Measurements from ENCODE around the gene GP1BB. TPM values are rescaled to one million over a fixed set of nuclear protein-coding genes. Genes with fewer than 3 reads are reported as not detected.
"Not testable (repeated sequence)": the region's sequence is repeated elsewhere in the genome, so short reads cannot be mapped to it uniquely, and the experiment has no call there.

Gene GP1BB
- total RNA-seq: 2.6 and 3.0 TPM in 2 replicates

DNA sequence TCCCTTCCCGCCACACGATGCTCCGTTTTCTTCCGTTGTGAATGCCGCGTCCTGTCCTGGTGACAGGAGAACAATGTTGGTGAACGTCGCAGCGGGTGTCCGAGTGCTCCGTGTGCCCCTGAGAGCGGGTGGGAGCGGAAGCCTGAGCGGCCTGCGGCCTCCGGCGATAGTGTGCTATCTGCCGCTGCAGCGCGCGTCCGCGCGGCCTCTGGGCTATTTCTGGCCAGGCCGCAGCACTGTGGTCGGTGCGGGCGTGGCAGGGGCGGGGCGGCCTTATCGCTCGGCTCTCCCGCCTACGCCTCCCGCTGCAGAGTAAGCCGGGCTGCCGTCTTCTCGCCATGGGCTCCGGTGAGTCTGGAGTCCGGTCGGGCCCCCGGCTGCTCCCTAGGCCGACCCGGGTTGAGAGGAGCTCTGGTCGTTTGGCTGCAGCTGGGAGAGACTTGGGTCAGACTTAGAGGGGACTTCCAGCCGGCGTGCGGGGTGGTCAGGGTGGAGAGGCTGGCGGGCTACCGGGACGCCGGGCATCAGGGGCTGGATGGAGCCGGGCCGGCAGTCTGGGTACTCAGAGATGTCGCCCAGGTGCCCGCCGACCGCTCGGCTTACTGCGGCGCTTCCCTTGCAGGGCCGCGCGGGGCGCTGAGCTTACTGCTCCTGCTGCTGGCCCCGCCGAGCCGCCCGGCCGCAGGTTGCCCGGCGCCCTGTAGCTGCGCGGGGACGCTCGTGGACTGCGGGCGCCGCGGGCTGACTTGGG, at the start of gene GP1BB:
Gene GP1BB (plus strand): TSS at position 308 of the 751 bp plus-strand sequence. CDS start 31 bp downstream, at position 339.
- DNase-seq (ENCODE audit: low read depth in 2 of 2): peak; percentile 41 to 90

DNA sequence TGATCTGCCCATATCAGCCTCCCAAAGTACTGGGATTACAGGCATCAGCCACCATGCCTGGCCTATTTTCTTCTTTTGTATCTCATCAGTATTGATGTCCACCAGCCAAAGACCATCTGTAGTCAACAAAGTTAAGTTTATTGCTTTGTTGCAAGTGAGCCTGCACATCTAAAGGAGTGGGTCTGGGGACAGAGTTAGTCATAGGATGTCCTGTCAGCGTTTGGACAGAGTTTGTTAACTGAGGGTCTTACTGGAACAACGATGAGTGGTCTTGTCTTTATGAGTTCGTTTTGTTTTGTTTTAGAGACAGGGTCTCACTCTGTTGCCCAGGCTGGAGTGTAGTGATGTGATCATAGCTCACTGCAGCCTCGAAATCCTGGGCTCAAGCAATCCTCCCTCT, 49.7 kb upstream of the GP1BB start:
- no peak for DNase-seq (ENCODE audit: low read depth in 2 of 2)

DNA sequence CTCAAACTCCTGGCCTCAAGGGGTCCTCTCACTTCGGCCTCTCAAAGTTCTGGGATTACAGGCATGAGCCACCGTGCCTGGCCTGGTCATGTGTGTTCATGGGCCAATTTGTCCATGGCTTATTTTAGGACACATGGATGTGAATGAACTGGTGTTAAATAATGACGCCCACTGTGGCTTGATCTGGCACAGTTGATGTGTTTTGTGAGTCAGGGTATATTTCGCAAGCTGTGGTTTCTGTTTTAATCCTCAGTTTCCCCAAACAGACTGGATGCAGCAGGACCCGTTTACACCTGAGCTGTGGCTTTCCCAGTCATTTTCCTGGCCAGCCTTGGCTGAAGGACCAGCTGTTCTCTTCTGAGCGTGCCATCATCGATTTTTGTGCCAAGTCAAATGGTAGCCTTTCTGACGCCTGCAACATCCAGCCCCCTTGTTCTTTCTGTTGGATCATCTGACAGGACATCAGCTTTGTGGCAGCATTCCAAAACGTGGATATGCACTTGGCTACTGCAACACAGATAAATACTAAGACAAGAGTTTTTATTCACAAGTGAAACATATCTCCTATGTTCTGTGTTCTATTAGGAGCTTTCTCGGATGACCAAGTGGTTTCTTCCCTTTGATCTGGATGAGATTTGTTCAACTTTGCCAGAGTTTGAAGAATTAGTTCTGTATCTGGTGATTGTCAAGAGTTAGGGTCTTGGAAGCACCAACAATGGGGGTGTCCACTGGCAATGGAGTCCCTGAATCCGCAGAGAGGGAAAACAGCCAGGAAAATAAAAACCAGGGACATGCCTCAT, 49.0 kb upstream of the GP1BB start:
- DNase-seq (ENCODE audit: low read depth in 2 of 2): peak in 1 of 2 donors; percentile 96

DNA sequence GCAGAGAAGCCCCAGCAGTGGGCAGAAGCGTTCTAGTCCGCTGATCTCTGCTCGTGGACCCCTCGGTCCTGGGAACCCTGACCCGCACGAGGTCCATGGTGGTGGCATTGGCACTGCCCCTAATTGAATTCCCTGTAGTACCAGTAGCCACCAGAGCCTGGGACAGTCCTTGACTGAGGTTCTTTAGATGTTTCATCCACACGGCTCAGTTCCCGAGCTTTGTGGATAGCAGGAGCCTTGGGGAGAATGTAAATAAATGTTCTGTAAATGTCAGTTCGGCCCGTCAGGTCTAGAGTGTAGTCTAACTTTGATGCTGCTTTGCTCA, 48.4 kb upstream of the GP1BB start:
- DNase-seq (ENCODE audit: low read depth in 2 of 2): no peak

DNA sequence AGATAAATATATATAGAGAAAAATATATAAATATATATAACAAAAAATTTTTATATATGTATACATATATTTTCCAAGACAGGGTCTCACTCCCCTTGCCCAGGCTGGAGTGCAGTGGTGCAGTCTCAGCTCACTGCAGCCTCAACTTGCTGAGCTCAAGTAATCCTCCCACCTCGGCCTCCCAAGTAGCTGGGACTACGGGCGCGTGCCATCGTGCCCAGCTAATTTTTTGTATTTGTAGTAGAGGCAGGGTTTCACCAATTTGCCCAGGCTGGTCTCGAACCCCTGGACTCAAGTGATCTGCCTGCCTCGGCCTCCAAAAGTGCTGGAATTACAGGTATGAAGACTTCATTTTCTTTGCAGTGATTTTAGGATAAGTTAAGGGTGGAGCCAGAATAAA, 47.9 kb upstream of the GP1BB start:
- DNase-seq (ENCODE audit: low read depth in 2 of 2): no peak

DNA sequence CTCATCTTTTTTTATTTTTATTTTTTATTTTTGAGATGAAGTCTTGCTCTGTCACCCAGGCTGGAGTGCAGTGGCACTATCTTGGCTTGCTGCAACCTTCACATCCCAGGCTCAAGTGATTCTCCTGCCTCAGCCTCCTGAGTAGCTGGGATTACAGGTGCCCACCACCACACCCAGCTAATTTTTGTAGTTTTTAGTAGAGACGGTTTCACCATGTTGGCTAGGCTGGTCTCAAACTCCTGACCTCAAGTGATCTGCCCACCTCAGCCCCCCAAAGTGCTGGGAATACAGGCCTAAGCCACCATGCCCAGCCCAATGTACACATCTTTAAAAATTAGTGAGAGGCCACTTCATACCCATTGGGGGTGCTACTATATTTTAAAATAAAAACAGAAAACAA, 46.9 kb upstream of the GP1BB start:
- DNase-seq (ENCODE audit: low read depth in 2 of 2): not testable (repeated sequence)

DNA sequence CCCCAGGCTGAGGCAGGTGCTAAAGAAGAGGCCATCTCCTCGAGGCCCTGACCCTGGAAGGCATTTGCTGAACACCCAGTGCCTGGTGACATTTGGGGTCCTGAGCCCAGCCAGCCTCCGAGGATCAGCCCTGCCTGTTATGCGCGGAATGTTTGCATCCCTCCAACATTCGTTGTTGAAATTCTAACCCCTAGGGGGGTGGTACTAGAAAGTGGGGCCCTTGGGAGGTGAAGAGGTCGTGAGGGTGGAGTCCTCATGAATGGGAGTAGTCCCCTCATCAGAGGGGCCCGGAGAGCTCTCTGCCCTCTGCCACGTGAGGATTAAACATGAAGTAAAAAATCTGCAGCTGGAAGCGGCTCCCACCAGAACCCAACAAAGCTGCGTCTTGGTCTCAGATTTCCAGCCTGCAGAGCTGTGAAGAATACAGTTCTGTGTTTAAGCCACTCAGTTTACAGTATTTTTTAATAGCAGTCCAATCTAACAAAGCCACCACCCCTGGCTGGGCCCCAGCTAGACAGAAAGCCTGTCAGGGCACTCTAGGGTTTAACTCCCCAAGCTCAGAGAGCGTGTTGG, 44.3 kb upstream of the GP1BB start:
- DNase-seq (ENCODE audit: low read depth in 2 of 2): no peak

DNA sequence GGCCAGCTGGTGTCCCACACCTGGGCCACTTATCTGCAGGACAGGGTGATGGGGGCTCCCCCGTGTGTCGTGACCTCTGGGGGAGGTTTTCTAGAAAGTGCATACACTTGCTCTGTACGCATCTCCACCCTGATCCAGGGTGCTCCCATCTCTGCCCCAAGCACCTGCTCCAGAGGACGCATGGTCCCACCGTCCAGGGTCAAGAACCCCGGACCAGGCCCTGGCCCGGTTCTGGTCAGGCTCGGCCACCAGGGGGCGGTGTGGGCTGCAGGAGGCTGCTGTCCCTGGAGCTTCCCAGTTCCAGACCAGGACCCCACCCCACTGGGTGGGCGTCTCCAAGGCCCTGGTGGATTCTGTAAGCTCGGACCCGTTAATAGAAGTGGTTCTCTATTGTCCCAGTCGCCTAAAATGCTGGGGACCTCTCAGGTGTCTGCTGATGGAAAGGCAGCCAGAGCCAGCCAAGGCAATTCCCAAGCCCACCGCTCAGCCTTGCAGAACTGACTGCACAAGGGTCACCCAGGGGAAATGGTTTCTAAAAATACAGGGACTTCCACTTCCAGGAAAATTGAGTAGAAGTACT, 43.7 kb upstream of the GP1BB start:
- peak; percentile 12 to 50 for DNase-seq (ENCODE audit: low read depth in 2 of 2)

DNA sequence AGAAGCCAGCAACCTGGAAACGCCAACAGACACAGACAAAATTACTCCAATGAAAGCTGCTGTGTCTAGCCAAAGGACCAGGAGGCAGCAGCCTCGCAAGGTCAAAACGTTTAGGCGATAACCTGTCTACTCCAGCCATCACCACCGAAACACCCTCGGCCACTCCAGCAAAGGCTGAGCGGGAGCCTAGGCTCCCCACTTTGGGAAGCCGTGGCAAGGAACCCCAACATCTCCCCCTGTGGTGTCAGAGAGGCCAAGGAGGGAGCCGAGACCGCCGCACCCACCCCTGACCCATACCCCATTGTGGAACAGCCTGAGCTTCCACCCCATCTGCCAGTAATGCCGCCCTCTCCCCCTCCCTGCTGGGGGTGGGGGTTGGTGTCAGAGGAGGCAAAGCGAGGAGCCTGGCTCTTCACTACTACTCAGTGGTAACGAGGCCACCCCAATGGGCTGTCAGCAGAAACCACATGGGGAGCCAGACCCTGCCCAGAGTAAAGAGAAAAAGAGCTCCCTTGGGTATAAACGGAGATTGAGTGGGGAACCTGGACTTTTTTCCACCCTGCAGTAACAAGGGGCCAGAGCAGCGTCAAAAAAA, 43.0 kb upstream of the GP1BB start:
- DNase-seq (ENCODE audit: low read depth in 2 of 2): no peak

DNA sequence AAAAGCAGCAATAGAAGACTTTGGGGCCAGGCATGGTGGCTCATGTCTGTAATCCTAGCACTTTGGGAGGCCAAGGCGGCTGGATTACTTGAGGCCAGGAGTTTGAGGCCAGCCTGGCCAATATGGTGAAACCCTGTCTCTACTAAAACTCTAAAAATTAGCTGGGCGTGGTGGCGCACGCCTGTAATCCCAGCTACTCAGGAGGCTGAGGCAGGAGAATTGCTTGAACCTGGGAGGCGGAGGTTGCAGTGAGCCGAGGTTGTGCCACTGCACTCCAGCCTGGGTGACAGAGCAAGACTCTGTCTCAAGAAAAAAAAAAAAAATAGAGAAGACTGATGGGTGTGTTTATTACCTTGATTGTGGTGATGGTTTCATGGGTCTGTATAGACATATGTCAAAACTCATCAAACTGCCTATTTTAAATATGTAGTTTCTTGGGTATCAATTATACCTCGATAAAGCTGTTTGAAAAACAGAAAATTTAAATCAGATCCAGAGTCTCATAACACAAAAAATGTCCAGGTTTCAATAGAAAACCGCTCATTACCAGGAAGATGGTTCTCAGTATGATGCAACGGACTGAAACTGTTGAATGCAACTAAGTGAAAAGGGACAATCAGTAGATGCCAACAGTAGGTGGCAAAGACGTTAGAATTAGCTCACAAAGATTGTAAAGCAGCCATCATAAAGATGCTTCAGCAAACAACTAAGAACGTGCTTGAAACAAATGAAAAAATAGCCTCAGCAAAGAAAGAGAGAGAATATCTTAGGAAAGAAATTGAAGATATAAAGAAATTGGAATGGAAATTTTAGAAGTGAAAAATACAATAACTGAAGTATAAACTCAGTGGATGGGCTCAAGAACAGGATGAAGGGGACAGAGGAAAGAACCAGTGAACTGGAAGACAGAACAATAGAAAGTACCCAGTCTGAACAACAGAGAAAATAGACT, 42.2 kb upstream of the GP1BB start:
- DNase-seq (ENCODE audit: low read depth in 2 of 2): no peak

DNA sequence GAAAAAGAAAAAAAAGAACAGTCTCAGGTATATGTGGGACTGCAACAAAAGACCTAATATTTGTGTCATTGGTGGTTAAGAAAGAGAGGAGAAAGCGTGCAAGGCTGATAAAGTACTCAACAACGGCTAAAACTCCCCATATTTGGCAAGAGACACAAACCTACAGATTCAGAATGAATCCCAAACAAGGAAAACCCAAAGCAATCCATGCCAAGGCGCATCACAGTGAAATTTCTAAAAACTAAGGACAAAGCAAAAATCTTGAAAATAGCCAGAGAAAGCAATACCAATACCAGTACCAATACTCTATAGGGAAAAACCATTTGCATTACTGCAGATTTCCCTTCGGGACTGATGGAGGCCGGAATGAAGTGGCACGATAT, 41.5 kb upstream of the GP1BB start:
- no peak for DNase-seq (ENCODE audit: low read depth in 2 of 2)

DNA sequence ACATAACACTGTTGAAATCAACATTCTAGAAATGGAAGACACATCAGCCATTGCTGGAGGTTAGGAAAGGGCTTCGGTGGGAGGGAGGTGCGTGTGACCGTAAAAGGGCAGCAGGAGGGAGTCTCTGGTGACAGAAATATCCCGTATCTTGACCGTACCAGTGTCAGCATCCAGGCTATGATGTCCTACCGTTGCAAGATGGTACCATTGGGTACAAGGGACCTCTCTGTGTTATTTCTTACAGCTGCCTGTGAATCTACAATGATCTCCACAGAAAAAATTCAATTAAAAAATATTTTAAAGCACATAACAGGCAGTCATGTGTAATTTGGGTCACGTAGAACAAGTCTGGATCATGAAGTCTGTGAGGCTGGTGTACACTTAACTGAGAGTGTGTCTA, 36.4 kb upstream of the GP1BB start:
- no peak for DNase-seq (ENCODE audit: low read depth in 2 of 2)

DNA sequence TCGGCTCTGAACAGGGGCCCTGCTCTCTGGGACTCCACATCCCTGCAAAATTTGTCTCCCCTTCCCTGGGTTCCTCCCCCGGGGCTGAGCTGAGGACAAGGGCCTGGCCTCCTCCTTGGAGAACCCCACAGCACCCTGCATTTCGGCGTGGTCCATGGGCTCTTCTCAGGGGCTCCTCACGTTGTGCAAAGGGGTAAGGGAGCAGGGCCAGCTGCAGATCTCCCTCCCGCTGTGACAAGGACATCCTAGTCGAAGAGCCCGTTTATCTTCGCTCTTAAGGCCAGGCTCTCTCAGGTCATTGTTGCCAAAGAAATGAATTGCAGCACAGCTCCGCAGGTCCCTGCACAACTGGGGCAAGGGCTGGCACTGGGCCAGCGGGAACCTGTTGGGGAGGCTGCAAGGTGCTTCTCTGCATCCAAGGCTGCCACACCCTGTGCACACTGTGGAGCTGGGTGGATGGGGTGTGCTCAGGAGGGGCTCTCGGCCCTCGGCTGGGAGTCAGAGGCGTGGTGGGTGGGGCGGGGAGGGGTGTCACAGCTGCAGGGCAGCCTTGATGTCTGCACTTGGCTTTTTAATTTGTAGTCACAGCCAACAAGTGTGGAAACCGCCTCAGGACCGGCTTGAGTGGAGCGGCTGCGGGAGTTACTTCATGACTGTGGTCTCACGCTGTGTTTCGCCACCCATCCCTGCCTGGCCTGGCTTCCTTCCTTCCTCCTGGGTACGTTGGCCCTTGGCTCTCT, 35.6 kb upstream of the GP1BB start:
- DNase-seq (ENCODE audit: low read depth in 2 of 2): no peak

DNA sequence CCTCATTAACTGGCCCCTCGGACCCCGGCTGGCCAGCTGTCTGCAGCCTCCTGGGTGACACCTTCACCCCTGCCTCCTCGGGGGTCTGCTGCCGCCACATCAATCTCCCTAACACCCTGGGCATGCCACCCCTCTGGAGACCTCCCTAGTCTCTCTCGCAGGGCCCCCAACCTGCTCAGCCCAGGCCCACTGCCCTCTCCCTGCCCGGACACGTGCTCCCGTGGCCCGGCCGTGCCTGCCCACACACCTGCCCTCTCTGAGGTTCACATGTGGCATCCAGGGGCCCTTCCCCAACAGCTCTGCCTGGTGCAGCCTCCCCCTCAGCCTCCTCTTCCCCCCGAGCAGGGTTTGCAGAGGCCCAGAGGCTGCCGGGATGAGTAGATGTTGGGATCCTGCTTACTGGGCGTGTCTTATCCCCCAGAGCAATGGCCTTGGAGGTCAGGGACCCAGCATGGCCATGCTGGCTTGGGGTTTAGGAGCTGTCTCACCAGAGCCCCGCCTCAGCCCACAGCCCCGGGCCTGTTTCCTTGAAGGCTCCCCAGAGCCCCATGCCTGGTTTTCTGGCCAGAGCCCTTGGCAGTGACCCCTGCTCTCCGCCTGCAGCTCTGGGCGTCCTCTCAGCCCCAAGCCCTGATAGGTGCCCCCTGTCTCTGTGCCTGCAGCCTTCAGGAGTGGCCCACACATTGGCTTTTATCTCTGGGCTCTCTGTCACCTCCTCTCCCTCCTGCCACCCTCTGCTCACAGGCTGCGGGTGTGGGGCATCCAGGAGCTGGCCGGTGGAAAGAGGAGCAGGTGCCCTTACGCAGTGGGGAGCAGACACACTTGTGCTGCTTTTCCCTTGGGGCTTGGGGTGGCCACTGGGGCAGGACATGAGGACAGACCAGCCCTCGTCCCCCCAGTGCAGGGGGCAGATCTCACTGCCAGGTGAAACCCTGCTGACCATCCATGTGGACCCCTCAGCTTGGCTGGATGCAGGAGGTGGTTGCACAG, 34.7 kb upstream of the GP1BB start:
- DNase-seq (ENCODE audit: low read depth in 2 of 2): no peak

DNA sequence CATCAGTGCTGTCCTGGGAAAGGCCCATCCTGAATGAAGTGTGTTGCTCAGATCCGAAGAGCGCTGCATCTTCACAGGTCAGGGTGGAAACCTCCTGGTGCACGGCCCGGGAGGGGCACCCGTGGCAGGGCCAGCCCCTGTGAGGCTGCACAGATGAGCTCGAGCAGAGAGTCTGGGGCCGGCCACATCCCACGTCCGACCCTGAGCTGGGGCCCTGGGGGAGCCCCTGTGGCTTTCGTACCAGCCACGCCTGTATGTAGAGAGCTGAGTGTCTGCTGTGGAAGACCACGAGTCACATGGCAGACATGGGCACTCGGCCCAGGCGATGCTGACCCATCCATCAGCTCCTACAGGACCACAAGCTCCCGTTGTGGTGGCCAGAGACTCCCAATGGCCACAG, 33.9 kb upstream of the GP1BB start:
- no peak for DNase-seq (ENCODE audit: low read depth in 2 of 2)

DNA sequence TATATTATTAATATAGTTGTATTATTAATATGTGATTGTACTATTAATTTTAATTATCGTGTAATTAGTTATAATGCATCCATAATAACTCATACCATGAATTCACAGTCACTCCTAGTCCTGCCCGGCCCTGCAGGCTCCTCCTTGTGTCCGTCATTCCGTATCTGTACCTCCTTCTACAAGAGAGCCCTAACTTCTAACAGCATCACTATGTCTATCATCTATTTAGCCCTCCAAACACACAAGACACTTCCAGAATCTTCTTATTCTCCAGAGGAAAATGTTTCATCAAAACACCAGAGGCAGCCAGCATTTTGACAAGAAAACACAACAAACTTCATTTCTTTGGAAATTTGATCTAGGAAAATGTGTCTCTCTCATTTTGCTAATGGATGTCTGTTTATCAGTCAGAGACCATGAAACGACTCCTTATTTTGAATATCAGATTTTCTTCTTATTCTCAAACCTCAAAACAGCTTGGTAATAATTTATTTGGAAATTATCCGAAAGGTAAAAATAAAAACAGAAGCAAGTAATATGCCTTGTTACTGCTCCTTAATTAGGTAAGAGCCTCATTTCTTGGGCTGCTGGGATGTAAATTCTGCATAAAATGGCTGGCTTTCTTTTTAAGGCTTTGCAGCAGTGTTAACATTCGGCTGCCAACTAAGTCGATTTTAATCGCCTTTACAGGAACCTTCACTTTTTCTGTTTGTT, 32.2 kb upstream of the GP1BB start:
- DNase-seq (ENCODE audit: low read depth in 2 of 2): no peak

DNA sequence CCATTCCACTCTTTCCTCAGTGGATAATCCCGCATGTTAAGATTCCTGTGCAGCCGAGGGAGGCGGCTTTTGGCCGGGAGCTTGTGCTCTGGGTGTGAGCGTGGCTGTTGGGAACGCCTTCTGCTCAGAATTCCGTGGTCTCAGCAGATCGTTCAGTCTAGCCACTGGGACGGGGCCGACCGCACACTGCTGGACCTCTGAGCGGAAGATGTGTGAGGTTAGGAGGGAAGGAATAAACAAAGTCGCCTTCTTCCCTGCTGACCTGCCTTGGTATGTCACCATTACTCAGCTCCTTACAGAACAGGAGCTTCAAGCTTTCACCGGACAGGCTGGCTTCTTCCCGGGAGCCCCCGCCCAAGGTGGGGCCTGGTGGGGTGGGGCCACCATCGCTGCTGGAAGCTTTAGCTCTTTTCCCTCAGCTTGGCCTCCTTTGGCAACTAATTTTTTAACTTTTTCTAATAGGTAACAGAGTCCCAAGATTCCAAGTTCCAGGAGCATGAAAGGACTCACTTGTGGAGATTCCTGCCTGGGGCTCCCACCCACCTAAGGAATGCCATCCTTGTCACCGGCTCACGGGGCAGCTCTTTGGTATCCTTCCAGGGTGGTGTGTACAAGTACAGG, 31.5 kb upstream of the GP1BB start:
- DNase-seq (ENCODE audit: low read depth in 2 of 2): peak in 1 of 2 donors; percentile 36

DNA sequence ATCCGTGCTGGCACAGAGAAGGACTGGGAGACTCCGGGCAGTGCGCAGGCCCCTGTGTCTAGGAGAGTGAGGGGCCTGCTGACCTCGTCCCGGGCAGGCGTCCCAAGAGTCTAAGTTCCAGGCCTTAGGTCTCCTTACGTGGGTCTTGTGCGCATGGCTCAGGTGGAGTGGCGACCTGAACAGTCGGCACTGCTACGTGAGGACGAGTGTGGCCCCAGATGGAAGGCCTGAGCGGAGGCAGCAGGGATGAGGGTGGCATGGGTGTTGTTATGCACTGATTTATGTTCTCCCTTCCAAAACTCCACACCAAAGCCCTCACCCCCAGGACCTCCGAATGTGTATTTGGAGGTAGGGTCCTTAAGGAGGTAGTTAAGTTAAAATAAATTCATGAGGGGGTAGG, 29.8 kb upstream of the GP1BB start:
- DNase-seq (ENCODE audit: low read depth in 2 of 2): no peak
